A549 (cell line): ENCODE measurements around the gene OSBPL8. TPM values are rescaled to one million over a fixed set of nuclear protein-coding genes. Genes with fewer than 3 reads are reported as not detected.
A peak's percentile ranks its signal among the peaks of the same experiment; 100 is the strongest.

Experiments
- ATAC-seq, 2 experiments: fragments of 200-7000 bp in 1 of 2; fragments of >200 bp in 1 of 2; cut with Nextera tagmentation in 1 of 2; cut with Tn5 transposase in 1 of 2; 3 replicates each; pipeline versions ENCODE4 v1.8.0 to v1.9.1; 2018 to 2020; ENCODE audit warnings: mild to moderate bottlenecking in 1 of 2, moderate library complexity in 1 of 2
- CTCF ChIA-PET: fragments of 300-600 bp; sonication (Branson Sonifier 250); formaldehyde crosslinking; extraction: SDS; loops from one replicate; lab custom pipeline; 2021; ENCODE audit warnings: antibody characterized with exemption, inconsistent platforms; lab: Yijun Ruan, JAX
- POLR2A ChIA-PET: fragments of 350-600 bp; formaldehyde crosslinking; extraction: SDS; loops from one replicate; lab custom pipeline; 2021; ENCODE audit warnings: antibody characterized with exemption, inconsistent platforms; lab: Yijun Ruan, JAX
- DNase-seq, 2 experiments: peaks; one replicate each; pipeline versions ENCODE4 v3.0.0 to v3.0.0-alpha.2; 2011 to 2016; ENCODE audit warnings: low read depth in 1 of 2, low spot score in 1 of 2
- FAIRE-seq: peaks from 2 replicates; lab custom pipeline; 2011; peaks lifted over from hg19 to GRCh38; lab: Jason Lieb, UNC
- H3K27ac ChIP-seq, 2 experiments: fragments of >200 bp; sonication (Bioruptor Twin); formaldehyde crosslinking; 3 replicates each; pipeline ENCODE4 v1.5.1; 2016 to 2017
- H3K4me1 ChIP-seq: fragments of >200 bp; sonication (Bioruptor Twin); formaldehyde crosslinking; 3 replicates; pipeline ENCODE4 v1.6.1; 2016
- H3K4me2 ChIP-seq: fragments of >200 bp; sonication (Bioruptor Twin); formaldehyde crosslinking; 3 replicates; pipeline ENCODE4 v1.6.1; 2016
- H3K4me3 ChIP-seq: fragments of >200 bp; sonication (Bioruptor Twin); formaldehyde crosslinking; 3 replicates; pipeline ENCODE4 v1.5.1; 2016
- H3K9me3 ChIP-seq: fragments of >200 bp; sonication (Bioruptor Twin); formaldehyde crosslinking; 3 replicates; pipeline ENCODE4 v1.6.1; 2016
- BCL3 ChIP-seq: fragments of >200 bp; sonication (Bioruptor Twin); formaldehyde crosslinking; IDR thresholded peaks from 3 replicates; pipeline ENCODE4 v1.6.1; 2016
- EP300 ChIP-seq, 2 experiments: fragments of >200 bp; sonication (Bioruptor Twin); formaldehyde crosslinking; IDR thresholded peaks; 2 replicates in 1 of 2; 3 replicates in 1 of 2; pipeline ENCODE4 v1.6.1; 2016 to 2017
- ESRRA ChIP-seq: fragments of 150-350 bp; IDR thresholded peaks from 2 replicates; pipeline ENCODE4 v1.6.1; 2014; ENCODE audit warnings: mild to moderate bottlenecking, low read length, borderline replicate concordance
- HDAC2 ChIP-seq: fragments of 200-600 bp; sonication (generic); IDR thresholded peaks from 2 replicates; pipeline ENCODE4 v1.6.1; 2016
- HOXA7 ChIP-seq: fragments of 250-450 bp; sonication (Bioruptor Pico); IDR thresholded peaks from 2 replicates; pipeline ENCODE4 v1.5.0; 2020; ENCODE audit warnings: mild to moderate bottlenecking, moderate library complexity
- JUN ChIP-seq, 2 experiments: fragments of >200 bp; sonication (Bioruptor Twin); formaldehyde crosslinking; IDR thresholded peaks; 2 replicates in 1 of 2; 3 replicates in 1 of 2; pipeline ENCODE4 v1.6.1; 2016 to 2017
- KDM5A ChIP-seq: fragments of 200-600 bp; sonication (generic); IDR thresholded peaks from 2 replicates; pipeline ENCODE4 v1.6.1; 2016; ENCODE audit warnings: antibody characterized with exemption, mild to moderate bottlenecking
- MAFK ChIP-seq: fragments of 450-650 bp; IDR thresholded peaks from 2 replicates; pipeline ENCODE4 v1.6.1; 2014; ENCODE audit not compliant: partially characterized antibody
- MYC ChIP-seq: IDR thresholded peaks from 2 replicates; pipeline ENCODE4 v1.6.1; 2012; ENCODE audit warnings: mild to moderate bottlenecking, inconsistent platforms, low read length, improper control_type of control experiment, borderline replicate concordance
- PHF8 ChIP-seq: fragments of 200-600 bp; sonication (generic); IDR thresholded peaks from 2 replicates; pipeline ENCODE4 v1.6.1; 2016; ENCODE audit warnings: low read depth, mild to moderate bottlenecking, antibody characterized with exemption, moderate library complexity, borderline replicate concordance
- POLR2A ChIP-seq: IDR thresholded peaks from 2 replicates; pipeline ENCODE4 v1.6.1; 2012; ENCODE audit warnings: mild to moderate bottlenecking, low read length
- RARB ChIP-seq: fragments of 250-450 bp; sonication (Bioruptor Pico); IDR thresholded peaks from 2 replicates; pipeline ENCODE4 v1.8.0; 2021; ENCODE audit warnings: mild to moderate bottlenecking, moderate library complexity
- RNF2 ChIP-seq: fragments of 200-600 bp; sonication (generic); IDR thresholded peaks from 2 replicates; pipeline ENCODE4 v1.6.1; 2016; ENCODE audit warnings: low read depth, mild to moderate bottlenecking, antibody characterized with exemption, moderate library complexity, borderline replicate concordance
- SREBF2 ChIP-seq: fragments of 450-650 bp; IDR thresholded peaks from 2 replicates; pipeline ENCODE4 v1.6.1; 2014; ENCODE audit warnings: mild to moderate bottlenecking, moderate library complexity
- TP53 ChIP-seq: fragments of 250-450 bp; sonication (Bioruptor Pico); IDR thresholded peaks from 2 replicates; pipeline ENCODE4 v1.5.0; 2021; ENCODE audit warnings: mild to moderate bottlenecking, moderate library complexity
- ZSCAN20 ChIP-seq: fragments of 250-450 bp; sonication (Bioruptor Pico); IDR thresholded peaks from 2 replicates; pipeline ENCODE4 v1.8.0; 2022; ENCODE audit warnings: mild to moderate bottlenecking, moderate library complexity
- WGBS: methylation state at CpG from one replicate; pipeline ENCODE4 v1.1.6; 2017; ENCODE audit errors: missing lambda C conversion rate; 5-methylcytosine and 5-hydroxymethylcytosine counted together
- polyA plus RNA-seq, 4 experiments: library from polyadenylated mRNA; depleted of rRNA in 3 of 4; stranded (reverse); fragments of >200 nt; fragmentation: RNase III in 1 of 4; extraction: RNeasy Plus Mini Kit Qiagen cat#74134 plus additional on column Dnase treatment in 1 of 4; gene quantifications; 2 replicates in 3 of 4; 3 replicates in 1 of 4; pipeline ENCODE4 v1.2.3, GENCODE V29; 2011 to 2017
- TF ChIP-seq, protein P1 (sequence below): fragments of 250-450 bp; sonication (Bioruptor Pico); IDR thresholded peaks from 2 replicates; pipeline ENCODE4 v1.5.0; 2021; ENCODE audit warnings: mild to moderate bottlenecking, moderate library complexity, borderline replicate concordance
- TF ChIP-seq, protein P2 (sequence below): fragments of 150-350 bp; IDR thresholded peaks from 2 replicates; pipeline ENCODE4 v1.6.1; 2014; ENCODE audit warnings: low read depth, mild to moderate bottlenecking, low read length
- TF ChIP-seq, protein P3 (sequence below): fragments of 200-600 bp; sonication (generic); IDR thresholded peaks from 2 replicates; pipeline ENCODE4 v1.6.1; 2016; ENCODE audit warnings: antibody characterized with exemption, mild to moderate bottlenecking, moderate library complexity
- TF ChIP-seq, protein P4 (sequence below): fragments of >200 bp; sonication (Bioruptor Twin); formaldehyde crosslinking; IDR thresholded peaks from 2 replicates; pipeline ENCODE4 v1.6.1; 2016

OSBPL8 gene
- polyA plus RNA-seq, 2 of the 4 experiments (the other 2 are of a cell fraction), result 15.4 to 43.2 TPM

- no peak for DNase-seq
- Histone ChIP-seq H3K4me1 (no peaks in the 10 kb centered on the region), H3K4me3 (no peak overlapping the region), H3K9me3 (no peaks in the 10 kb centered on the region), H3K27ac (no peak overlapping the region), H3K4me2 (no peak overlapping the region)
- WGBS, result 96% methylated on average over 2 of the region's 2 CpGs
- ChIA-PET POLR2A (no interaction called here), CTCF (no interaction called here)
- FAIRE-seq, result no peak
- TF ChIP-seq TP53 (CRISPR knock-in tag) (no peak), EP300 (IDR thresholded peaks at IDR 0.05) (no peak), RNF2 (no peak), POLR2A (no peak), MYC (no peak), RARB (no peak), BCL3 (no peak), HDAC2 (no peak), HOXA7 (CRISPR knock-in tag) (no peak), PHF8 (no peak), ESRRA (no peak), KDM5A (no peak), JUN (IDR thresholded peaks at IDR 0.05) (no peak), ZSCAN20 (no peak)
- TF ChIP-seq, protein P1, sequence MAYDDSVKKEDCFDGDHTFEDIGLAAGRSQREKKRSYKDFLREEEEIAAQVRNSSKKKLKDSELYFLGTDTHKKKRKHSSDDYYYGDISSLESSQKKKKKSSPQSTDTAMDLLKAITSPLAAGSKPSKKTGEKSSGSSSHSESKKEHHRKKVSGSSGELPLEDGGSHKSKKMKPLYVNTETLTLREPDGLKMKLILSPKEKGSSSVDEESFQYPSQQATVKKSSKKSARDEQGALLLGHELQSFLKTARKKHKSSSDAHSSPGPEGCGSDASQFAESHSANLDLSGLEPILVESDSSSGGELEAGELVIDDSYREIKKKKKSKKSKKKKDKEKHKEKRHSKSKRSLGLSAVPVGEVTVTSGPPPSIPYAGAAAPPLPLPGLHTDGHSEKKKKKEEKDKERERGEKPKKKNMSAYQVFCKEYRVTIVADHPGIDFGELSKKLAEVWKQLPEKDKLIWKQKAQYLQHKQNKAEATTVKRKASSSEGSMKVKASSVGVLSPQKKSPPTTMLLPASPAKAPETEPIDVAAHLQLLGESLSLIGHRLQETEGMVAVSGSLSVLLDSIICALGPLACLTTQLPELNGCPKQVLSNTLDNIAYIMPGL (CRISPR knock-in tag), result no peak
- TF ChIP-seq, protein P2, sequence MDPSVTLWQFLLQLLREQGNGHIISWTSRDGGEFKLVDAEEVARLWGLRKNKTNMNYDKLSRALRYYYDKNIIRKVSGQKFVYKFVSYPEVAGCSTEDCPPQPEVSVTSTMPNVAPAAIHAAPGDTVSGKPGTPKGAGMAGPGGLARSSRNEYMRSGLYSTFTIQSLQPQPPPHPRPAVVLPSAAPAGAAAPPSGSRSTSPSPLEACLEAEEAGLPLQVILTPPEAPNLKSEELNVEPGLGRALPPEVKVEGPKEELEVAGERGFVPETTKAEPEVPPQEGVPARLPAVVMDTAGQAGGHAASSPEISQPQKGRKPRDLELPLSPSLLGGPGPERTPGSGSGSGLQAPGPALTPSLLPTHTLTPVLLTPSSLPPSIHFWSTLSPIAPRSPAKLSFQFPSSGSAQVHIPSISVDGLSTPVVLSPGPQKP, result no peak
- TF ChIP-seq, protein P3, sequence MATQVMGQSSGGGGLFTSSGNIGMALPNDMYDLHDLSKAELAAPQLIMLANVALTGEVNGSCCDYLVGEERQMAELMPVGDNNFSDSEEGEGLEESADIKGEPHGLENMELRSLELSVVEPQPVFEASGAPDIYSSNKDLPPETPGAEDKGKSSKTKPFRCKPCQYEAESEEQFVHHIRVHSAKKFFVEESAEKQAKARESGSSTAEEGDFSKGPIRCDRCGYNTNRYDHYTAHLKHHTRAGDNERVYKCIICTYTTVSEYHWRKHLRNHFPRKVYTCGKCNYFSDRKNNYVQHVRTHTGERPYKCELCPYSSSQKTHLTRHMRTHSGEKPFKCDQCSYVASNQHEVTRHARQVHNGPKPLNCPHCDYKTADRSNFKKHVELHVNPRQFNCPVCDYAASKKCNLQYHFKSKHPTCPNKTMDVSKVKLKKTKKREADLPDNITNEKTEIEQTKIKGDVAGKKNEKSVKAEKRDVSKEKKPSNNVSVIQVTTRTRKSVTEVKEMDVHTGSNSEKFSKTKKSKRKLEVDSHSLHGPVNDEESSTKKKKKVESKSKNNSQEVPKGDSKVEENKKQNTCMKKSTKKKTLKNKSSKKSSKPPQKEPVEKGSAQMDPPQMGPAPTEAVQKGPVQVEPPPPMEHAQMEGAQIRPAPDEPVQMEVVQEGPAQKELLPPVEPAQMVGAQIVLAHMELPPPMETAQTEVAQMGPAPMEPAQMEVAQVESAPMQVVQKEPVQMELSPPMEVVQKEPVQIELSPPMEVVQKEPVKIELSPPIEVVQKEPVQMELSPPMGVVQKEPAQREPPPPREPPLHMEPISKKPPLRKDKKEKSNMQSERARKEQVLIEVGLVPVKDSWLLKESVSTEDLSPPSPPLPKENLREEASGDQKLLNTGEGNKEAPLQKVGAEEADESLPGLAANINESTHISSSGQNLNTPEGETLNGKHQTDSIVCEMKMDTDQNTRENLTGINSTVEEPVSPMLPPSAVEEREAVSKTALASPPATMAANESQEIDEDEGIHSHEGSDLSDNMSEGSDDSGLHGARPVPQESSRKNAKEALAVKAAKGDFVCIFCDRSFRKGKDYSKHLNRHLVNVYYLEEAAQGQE, result no peak
- TF ChIP-seq, protein P4, sequence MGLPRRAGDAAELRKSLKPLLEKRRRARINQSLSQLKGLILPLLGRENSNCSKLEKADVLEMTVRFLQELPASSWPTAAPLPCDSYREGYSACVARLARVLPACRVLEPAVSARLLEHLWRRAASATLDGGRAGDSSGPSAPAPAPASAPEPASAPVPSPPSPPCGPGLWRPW, result no peak
- no peak for ATAC-seq
Measured at GRCh38 chr12:76504606-76505005, 55.0 kb downstream of the OSBPL8 start.

DNA sequence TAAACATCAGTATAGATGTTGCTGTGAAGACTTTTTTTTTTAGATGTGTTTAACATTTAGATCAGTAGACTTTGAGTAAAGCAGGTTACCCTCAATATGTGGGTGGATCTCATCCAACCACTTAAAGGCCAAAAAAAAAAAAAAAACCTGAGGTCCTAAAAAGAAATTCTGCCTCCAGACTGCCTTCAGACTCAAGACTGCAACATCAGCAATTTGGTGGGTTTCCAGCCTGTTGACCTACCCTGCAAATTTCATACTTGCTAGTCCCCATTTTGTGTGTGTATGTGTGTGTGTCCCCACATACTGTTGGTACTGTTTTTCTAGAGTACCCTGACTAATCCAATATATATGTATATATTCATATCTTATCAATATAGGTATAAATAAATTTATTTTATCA lies 55.6 kb downstream of the OSBPL8 start:
- TF ChIP-seq MAFK (peak; percentile 81), SREBF2 (no peak)
- TF ChIP-seq, all 56 proteins: peak for 1
- H3K4me1 ChIP-seq, result no peaks in the 10 kb centered on the region
- POLR2A ChIA-PET, result no interaction called here
- CTCF ChIA-PET, result interaction anchor here (1.0 to 1.4 kb wide), 2 partner anchors 10 to 20 kb away, joined by 3 read pairs; no protein-coding TSS in a partner anchor
- no peak for DNase-seq
- ATAC-seq, result no peak
- no peaks in the 10 kb centered on the region for H3K9me3 ChIP-seq
- no peak for FAIRE-seq
- H3K4me3 ChIP-seq, result no peak overlapping the region
- no peak overlapping the region for H3K27ac ChIP-seq
- H3K4me2 ChIP-seq, result no peak overlapping the region
